ENCODE data around the gene MTG2.
A peak's percentile ranks its signal among the peaks of the same experiment; 100 is the strongest.
"Not testable (repeated sequence)": the region's sequence is repeated elsewhere in the genome, so short reads cannot be mapped to it uniquely, and the experiment has no call there.

MTG2 gene

GRCh38 chr20:62146019-62146755, 36.6 kb upstream of the MTG2 start:
- DNase-seq: no peak

- no peak for DNase-seq
Measured at GRCh38 chr20:62147125-62147524, 35.7 kb upstream of the MTG2 start.

GRCh38 chr20:62147528-62147927, 35.3 kb upstream of the MTG2 start:
- DNase-seq: no peak

GRCh38 chr20:62148383-62148782, 34.4 kb upstream of the MTG2 start:
- not testable (repeated sequence) for DNase-seq

GRCh38 chr20:62148908-62149314, 33.9 kb upstream of the MTG2 start:
- no peak for DNase-seq

GRCh38 chr20:62149532-62150309, 33.1 kb upstream of the MTG2 start:
- peak; percentile 0 for DNase-seq

GRCh38 chr20:62150310-62150575, 32.6 kb upstream of the MTG2 start:
- no peak for DNase-seq

- DNase-seq: no peak
Measured at GRCh38 chr20:62151225-62151624, 31.6 kb upstream of the MTG2 start.

GRCh38 chr20:62151835-62152364, 30.9 kb upstream of the MTG2 start:
- no peak for DNase-seq

- no peak for DNase-seq
Measured at GRCh38 chr20:62155428-62156253, 27.2 kb upstream of the MTG2 start.

GRCh38 chr20:62156254-62156556, 26.6 kb upstream of the MTG2 start:
- no peak for DNase-seq

- peak; percentile 50 for DNase-seq
Measured at GRCh38 chr20:62156592-62157386, 26.0 kb upstream of the MTG2 start.

- no peak for DNase-seq
Measured at GRCh38 chr20:62157387-62158087, 25.3 kb upstream of the MTG2 start.

GRCh38 chr20:62158088-62158400, 24.8 kb upstream of the MTG2 start:
- no peak for DNase-seq

- no peak for DNase-seq
Measured at GRCh38 chr20:62158541-62158940, 24.3 kb upstream of the MTG2 start.

- no peak for DNase-seq
Measured at GRCh38 chr20:62159052-62159451, 23.8 kb upstream of the MTG2 start.

- DNase-seq: no peak
Measured at GRCh38 chr20:62159839-62160238, 23.0 kb upstream of the MTG2 start.

- DNase-seq: no peak
Measured at GRCh38 chr20:62160253-62160652, 22.6 kb upstream of the MTG2 start.

- DNase-seq: no peak
Measured at GRCh38 chr20:62160876-62161275, 22.0 kb upstream of the MTG2 start.

GRCh38 chr20:62161347-62161746, 21.5 kb upstream of the MTG2 start:
- DNase-seq: no peak

GRCh38 chr20:62162765-62163484, 19.9 kb upstream of the MTG2 start:
- DNase-seq: no peak

GRCh38 chr20:62163485-62163865, 19.4 kb upstream of the MTG2 start:
- no peak for DNase-seq

Data from midbrain (tissue), 1 donor.